GM18505 (cell line): ENCODE measurements around the gene LDLRAD3.

Source experiments
- ATAC-seq: cut with Tn5 transposase; IDR thresholded peaks from one replicate; pipeline ENCODE4 v1.9.1; 2021; ENCODE audit not compliant: unreplicated experiment
- POLR2A ChIP-seq: IDR thresholded peaks from 4 replicates; pipeline ENCODE4 v1.6.1; 2011; ENCODE audit warnings: borderline replicate concordance; ENCODE audit not compliant: insufficient read depth, insufficient read length; ENCODE audit errors: extremely low read depth

LDLRAD3 gene

GRCh38 chr11:36257351-36257750 is 313.5 kb downstream of the LDLRAD3 start:
- no peak for TF ChIP-seq POLR2A
- ATAC-seq = no peak

- ATAC-seq = no peak
Measured at GRCh38 chr11:36258730-36259360, 315.0 kb downstream of the LDLRAD3 start.

GRCh38 chr11:36261094-36261493 is 317.2 kb downstream of the LDLRAD3 start:
- ATAC-seq = no peak
- no peak for TF ChIP-seq POLR2A

More at GRCh38 chr11:36258730-36259360, 315.0 kb downstream of the LDLRAD3 start:
- TF ChIP-seq POLR2A = no peak

GRCh38 chr11:36264011-36264972 is 320.4 kb downstream of the LDLRAD3 start:
- no peak for ATAC-seq
- no peak for TF ChIP-seq POLR2A

- no peak for TF ChIP-seq POLR2A
- no peak for ATAC-seq
Measured at GRCh38 chr11:36264973-36265344, 321.1 kb downstream of the LDLRAD3 start.

- ATAC-seq = no peak
- TF ChIP-seq POLR2A = no peak
Measured at GRCh38 chr11:36265793-36266628, 322.1 kb downstream of the LDLRAD3 start.

- ATAC-seq = no peak
- no peak for TF ChIP-seq POLR2A
Measured at GRCh38 chr11:36266767-36267166, 322.9 kb downstream of the LDLRAD3 start.

GRCh38 chr11:36268337-36268985 is 324.6 kb downstream of the LDLRAD3 start:
- no peak for TF ChIP-seq POLR2A
- ATAC-seq = no peak

- TF ChIP-seq POLR2A = no peak
- ATAC-seq = no peak
Measured at GRCh38 chr11:36270701-36271100, 326.8 kb downstream of the LDLRAD3 start.

GRCh38 chr11:36271794-36272407 is 328.0 kb downstream of the LDLRAD3 start:
- no peak for ATAC-seq
- TF ChIP-seq POLR2A = no peak

GRCh38 chr11:36273110-36273509 is 329.2 kb downstream of the LDLRAD3 start:
- ATAC-seq = no peak

GRCh38 chr11:36274414-36274813 is 330.6 kb downstream of the LDLRAD3 start:
- no peak for ATAC-seq
- TF ChIP-seq POLR2A = no peak

More at GRCh38 chr11:36273110-36273509, 329.2 kb downstream of the LDLRAD3 start:
- no peak for TF ChIP-seq POLR2A
